ENCODE data around the gene SELENON. TPM values are rescaled to one million over a fixed set of nuclear protein-coding genes. Genes with fewer than 3 reads are reported as not detected.

Gene SELENON, protein sequence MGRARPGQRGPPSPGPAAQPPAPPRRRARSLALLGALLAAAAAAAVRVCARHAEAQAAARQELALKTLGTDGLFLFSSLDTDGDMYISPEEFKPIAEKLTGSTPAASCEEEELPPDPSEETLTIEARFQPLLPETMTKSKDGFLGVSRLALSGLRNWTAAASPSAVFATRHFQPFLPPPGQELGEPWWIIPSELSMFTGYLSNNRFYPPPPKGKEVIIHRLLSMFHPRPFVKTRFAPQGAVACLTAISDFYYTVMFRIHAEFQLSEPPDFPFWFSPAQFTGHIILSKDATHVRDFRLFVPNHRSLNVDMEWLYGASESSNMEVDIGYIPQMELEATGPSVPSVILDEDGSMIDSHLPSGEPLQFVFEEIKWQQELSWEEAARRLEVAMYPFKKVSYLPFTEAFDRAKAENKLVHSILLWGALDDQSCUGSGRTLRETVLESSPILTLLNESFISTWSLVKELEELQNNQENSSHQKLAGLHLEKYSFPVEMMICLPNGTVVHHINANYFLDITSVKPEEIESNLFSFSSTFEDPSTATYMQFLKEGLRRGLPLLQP
- 10.6 and 27.1 TPM in 2 replicates for total RNA-seq (2011; cell fraction: chromatin; rRNA removed; ENCODE audit: low replicate concordance)
- total RNA-seq (2011; cell fraction: nucleolus; rRNA removed), result 20.8 and 22.0 TPM in 2 replicates
- 23.3 and 31.8 TPM in 2 replicates for total RNA-seq (2011; cell fraction: nucleoplasm; rRNA removed)
- total RNA-seq (2014; rRNA removed) (6.1 and 10.0 TPM in 2 replicates), total RNA-seq (2014; rRNA removed; fragmentation: Illumina TruSeq; extraction: Trizol) (5.1 and 6.8 TPM in 2 replicates), total RNA-seq (2015; rRNA removed; fragmentation: Illumina TruSeq; extraction: Trizol) (7.0 and 7.4 TPM in 2 replicates), total RNA-seq (2021) (21.2 and 24.4 TPM in 2 replicates), polyA plus RNA-seq (2011; rRNA removed) (7.1 and 7.2 TPM in 2 replicates), polyA plus RNA-seq (2014; fragmentation: Illumina TruSeq; extraction: Trizol) (26.7 and 28.9 TPM in 2 replicates), polyA plus RNA-seq (2014; fragmentation: Nextera tagmentation; extraction: Ambion mirVana) (1 to 10 TPM in 1 of 2 experiments, under 1 TPM in 1; 0.43 to 1.5 TPM), polyA plus RNA-seq (2014; rRNA removed) (12.5 and 12.6 TPM in 2 replicates), polyA minus RNA-seq (2011; rRNA and poly(A)+ RNA removed) (3.7 and 4.2 TPM in 2 replicates), Bru-seq, nascent RNA (percentile 67 among the genes with signal in this experiment), BruChase-seq, experiment 1, labeled RNA remaining after a 2-hour chase (percentile 56 among the genes with signal in this experiment), BruChase-seq, experiment 2, labeled RNA remaining after a 6-hour chase (percentile 56 among the genes with signal in this experiment)
- 12.7 and 12.8 TPM in 2 replicates for polyA plus RNA-seq (2011; cell fraction: cytosol; rRNA removed)
- polyA plus RNA-seq (2011; cell fraction: nucleus; rRNA removed), result 13.8 and 19.5 TPM in 2 replicates
- 17.5 and 37.6 TPM in 2 replicates for polyA plus RNA-seq (2012)
- polyA minus RNA-seq (2011; cell fraction: cytosol; rRNA and poly(A)+ RNA removed), result 12.5 and 15.8 TPM in 2 replicates
- polyA minus RNA-seq (2011; cell fraction: nucleus; rRNA and poly(A)+ RNA removed), result 2.4 and 3.6 TPM in 2 replicates
- long read RNA-seq, experiment 1, partial matches to known transcripts, result 24 of 24 reads
- long read RNA-seq, experiment 1, other reads (novel, unspliced or antisense), result 0 of 24 reads
- long read RNA-seq, experiment 2, full-length matches to known transcripts, result 10 of 32 reads
- long read RNA-seq, experiment 2, partial matches to known transcripts, result 20 of 32 reads
- long read RNA-seq, experiment 2, other reads (novel, unspliced or antisense), result 2 of 32 reads
- long read RNA-seq, experiment 3, partial matches to known transcripts, result 0 of 1 reads
- long read RNA-seq, experiment 3, other reads (novel, unspliced or antisense), result 1 of 1 reads

DNA sequence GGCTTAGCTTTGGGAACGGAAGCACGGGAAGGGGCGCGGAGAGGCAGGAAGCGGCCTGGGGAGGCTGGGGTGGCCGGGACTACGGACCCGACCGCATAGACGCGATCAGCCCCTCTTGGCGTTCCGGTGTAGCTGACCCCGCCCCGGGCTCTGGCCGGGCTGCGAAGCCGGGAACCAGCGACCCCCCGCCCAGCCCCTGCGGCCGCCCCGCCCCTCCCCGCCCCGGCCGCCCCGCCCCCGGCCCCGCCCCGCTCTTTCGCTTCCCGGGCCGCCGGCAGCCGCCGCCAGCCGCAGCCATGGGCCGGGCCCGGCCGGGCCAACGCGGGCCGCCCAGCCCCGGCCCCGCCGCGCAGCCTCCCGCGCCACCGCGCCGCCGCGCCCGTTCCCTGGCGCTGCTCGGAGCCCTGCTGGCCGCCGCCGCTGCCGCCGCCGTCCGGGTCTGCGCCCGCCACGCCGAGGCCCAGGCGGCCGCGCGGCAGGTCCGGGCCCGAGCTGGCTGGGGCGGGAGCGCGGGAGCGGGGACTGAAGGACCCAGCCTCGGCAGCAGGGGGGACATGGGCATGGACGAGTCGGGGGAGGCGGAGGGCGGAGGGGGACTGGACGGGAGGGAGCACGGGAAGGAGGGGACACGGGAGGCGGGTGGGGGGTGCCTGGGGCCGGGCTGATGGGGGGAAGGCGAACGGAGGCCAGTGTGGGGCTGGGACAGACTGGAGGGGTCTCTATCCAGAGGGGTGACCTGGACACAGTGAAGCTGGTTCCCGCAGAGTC lies at the start of gene SELENON:
Gene SELENON, plus strand, starts transcription at position 259 of the 768 bp plus-strand sequence. Its CDS starts 38 bp downstream, at position 297.
- Histone ChIP-seq H3K4me3 (peak within 1 kb of the TSS; percentile 48), H3K4me2 (ENCODE audit: insufficient read depth, low read length) (peak within 1 kb of the TSS; percentile 83), H3K79me2 (ENCODE audit: control insufficient read depth, insufficient read depth, low read length) (no peaks in the 10 kb centered on the region), H3K9me3 (replicated peaks; ENCODE audit: control insufficient read depth, insufficient read depth, low read depth, low read length) (no peaks in the 10 kb centered on the region), H3K4me1 (replicated peaks in 1 of 2; ENCODE audit: control insufficient read depth in 2 of 2, insufficient read depth in 2 of 2, low read length in 2 of 2) (peaks cover 15 to 20% of the 10 kb centered on the region in 2 experiments; a peak in 4 of 5 replicates), H3K27ac (ENCODE audit: extremely low read depth, low read depth, low read length) (0 out of 3 replicates have a peak within 1 kb of the TSS, but pooled peaks have one; percentile 31), H3K9ac (ENCODE audit: insufficient read depth in 1 of 2, low read depth in 2 of 2, low read length in 2 of 2) (peak within 1 kb of the TSS; percentile 51 to 90; a peak in 3 of 4 replicates), H4K20me1 (replicated peaks; ENCODE audit: control insufficient read depth, insufficient read depth, low read length) (no peaks in the 10 kb centered on the region), H3K36me3 (ENCODE audit: control insufficient read depth, insufficient read depth, low read length) (no peaks in the 10 kb centered on the region), H2AFZ (ENCODE audit: low read depth, low read length) (peak within 1 kb of the TSS; percentile 94), H3K27me3 (ENCODE audit: control insufficient read depth in 2 of 2, insufficient read depth in 2 of 2, low read length in 2 of 2) (peaks cover 7 to 18% of the 10 kb centered on the region in 2 experiments), H3K9me1 (ENCODE audit: control insufficient read depth, insufficient read depth, low read length) (no peaks in the 10 kb centered on the region)
- WGBS (ENCODE audit: insufficient coverage, low coverage, missing lambda C conversion rate), result 4% methylated on average over 25 of the region's 91 CpGs
- intact Hi-C loops (cut with micrococcal nuclease), result loop anchor here (5.0 to 10.0 kb wide), 3 partner anchors 55 to 258 kb away; partner anchors contain the start of gene LDLRAP1
- no peak for FAIRE-seq
- in situ Hi-C loops (cut with MboI), result loop anchor here (5.0 kb wide), 1 partner anchor 188 kb away; no protein-coding TSS in a partner anchor
- ChIA-PET CTCF (ENCODE audit: low intra/inter-chr PET ratio) (interaction anchor here (0.5 to 0.9 kb wide), 2 partner anchors 23 to 103 kb away, joined by 3 read pairs; no protein-coding TSS in a partner anchor), POLR2A (interaction anchor here (0.5 to 1.0 kb wide), 6 partner anchors 12 to 1358 kb away, joined by 3 to 6 read pairs (median 3); no protein-coding TSS in a partner anchor)
- peak; percentile 72 for ATAC-seq
- BruUV-seq (replicated peaks), result no TSS peak
- peak; percentile 51 to 96 (median 92) for DNase-seq (ENCODE audit: extremely low read depth in 1 of 4, low spot score in 3 of 4)
- no peak for TF ChIP-seq NRF1 (conservative IDR thresholded peaks at IDR 0.05 in 1 of 2, IDR thresholded peaks at IDR 0.05 in 1 of 2)
- TF ChIP-seq, protein P1, sequence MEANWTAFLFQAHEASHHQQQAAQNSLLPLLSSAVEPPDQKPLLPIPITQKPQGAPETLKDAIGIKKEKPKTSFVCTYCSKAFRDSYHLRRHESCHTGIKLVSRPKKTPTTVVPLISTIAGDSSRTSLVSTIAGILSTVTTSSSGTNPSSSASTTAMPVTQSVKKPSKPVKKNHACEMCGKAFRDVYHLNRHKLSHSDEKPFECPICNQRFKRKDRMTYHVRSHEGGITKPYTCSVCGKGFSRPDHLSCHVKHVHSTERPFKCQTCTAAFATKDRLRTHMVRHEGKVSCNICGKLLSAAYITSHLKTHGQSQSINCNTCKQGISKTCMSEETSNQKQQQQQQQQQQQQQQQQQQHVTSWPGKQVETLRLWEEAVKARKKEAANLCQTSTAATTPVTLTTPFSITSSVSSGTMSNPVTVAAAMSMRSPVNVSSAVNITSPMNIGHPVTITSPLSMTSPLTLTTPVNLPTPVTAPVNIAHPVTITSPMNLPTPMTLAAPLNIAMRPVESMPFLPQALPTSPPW (CRISPR knock-in tag; IDR thresholded peaks at IDR 0.05), result peak; percentile 78
- TF ChIP-seq, protein P2, sequence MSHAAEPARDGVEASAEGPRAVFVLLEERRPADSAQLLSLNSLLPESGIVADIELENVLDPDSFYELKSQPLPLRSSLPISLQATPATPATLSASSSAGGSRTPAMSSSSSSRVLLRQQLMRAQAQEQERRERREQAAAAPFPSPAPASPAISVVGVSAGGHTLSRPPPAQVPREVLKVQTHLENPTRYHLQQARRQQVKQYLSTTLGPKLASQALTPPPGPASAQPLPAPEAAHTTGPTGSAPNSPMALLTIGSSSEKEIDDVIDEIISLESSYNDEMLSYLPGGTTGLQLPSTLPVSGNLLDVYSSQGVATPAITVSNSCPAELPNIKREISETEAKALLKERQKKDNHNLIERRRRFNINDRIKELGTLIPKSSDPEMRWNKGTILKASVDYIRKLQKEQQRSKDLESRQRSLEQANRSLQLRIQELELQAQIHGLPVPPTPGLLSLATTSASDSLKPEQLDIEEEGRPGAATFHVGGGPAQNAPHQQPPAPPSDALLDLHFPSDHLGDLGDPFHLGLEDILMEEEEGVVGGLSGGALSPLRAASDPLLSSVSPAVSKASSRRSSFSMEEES (CRISPR knock-in tag; IDR thresholded peaks at IDR 0.05), result no peak
- TF ChIP-seq, protein P3, sequence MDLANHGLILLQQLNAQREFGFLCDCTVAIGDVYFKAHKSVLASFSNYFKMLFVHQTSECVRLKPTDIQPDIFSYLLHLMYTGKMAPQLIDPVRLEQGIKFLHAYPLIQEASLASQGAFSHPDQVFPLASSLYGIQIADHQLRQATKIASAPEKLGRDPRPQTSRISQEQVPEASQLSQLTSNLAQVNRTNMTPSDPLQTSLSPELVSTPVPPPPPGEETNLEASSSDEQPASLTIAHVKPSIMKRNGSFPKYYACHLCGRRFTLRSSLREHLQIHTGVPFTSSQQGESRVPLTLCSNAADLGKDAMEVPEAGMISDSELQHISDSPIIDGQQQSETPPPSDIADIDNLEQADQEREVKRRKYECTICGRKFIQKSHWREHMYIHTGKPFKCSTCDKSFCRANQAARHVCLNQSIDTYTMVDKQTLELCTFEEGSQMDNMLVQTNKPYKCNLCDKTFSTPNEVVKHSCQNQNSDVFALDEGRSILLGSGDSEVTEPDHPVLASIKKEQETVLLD (IDR thresholded peaks at IDR 0.05), result no peak
- 0 out of 2 replicates have a peak, but pooled peaks have one; percentile 17 for TF ChIP-seq ELF1 (tag; IDR thresholded peaks at IDR 0.05)

All from K562 (cell line).